Measurements from ENCODE around the gene CPT2. TPM values are rescaled to one million over a fixed set of nuclear protein-coding genes. Genes with fewer than 3 reads are reported as not detected.
A peak's percentile ranks its signal among the peaks of the same experiment; 100 is the strongest.

CPT2 gene
- total and polyA plus RNA-seq, 2 of the 4 experiments (the other 2 are of a cell fraction) = 15.8 to 16.0 TPM

DNA sequence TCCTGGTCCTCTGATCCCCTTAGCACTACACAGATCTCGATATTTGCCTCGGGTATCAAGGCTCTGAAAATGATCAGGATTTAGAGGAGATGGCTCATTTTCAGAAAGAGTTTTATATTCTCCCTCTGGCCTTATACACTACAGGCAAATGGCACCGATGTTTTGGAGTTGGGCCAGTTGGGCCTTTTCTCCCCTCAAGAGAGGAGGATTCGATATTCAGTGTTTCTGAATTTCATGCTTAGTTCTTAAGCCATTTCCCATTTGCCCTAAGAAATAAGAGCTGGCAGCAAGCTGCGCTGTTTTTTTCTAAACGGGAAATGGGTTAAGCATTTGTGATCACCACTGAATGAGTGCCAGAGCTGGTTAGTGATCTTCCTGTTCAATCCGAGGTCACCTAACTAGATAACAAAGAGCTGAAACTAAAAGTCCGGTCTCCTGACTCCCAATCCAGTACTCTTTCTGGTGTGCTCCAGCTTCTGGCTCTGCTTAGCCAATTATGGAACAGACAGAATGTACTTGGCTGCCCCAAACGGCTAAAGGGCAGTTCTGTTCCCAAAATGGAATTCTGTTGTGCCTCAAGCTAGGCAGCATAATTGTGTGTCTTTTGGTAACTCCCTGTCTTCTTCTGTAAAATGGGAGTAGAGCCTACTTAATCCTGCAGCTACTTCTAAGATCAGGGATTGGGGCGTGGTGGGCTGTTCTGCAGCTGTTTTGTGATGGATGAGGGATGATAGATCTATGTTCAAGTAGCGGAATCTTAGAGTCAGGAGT is 1.2 kb upstream of the CPT2 start:
- H2AK5ac ChIP-seq (ENCODE audit: low read depth, low read length) = peak overlapping the region; percentile 50; the same call in 1 of the 2 replicates
- peaks cover 21 to 24% of the 10 kb centered on the region in 2 experiments for H3K79me1 ChIP-seq (ENCODE audit: low read depth in 1 of 2, low read length in 2 of 2)
- H3K36me3 ChIP-seq (ENCODE audit: control insufficient read depth, insufficient read depth, low read length) = peaks cover 3% of the 10 kb centered on the region; the same call in 1 of the 2 replicates
- CTCF ChIA-PET = interaction anchor here (1.0 to 1.1 kb wide), 2 partner anchors 14 to 15 kb away, joined by 3 to 4 read pairs; no protein-coding TSS in a partner anchor
- dilution Hi-C loops (cut with HindIII; ENCODE audit: low sequenced_read_pairs, unreplicated experiment) (no loop called here), in situ Hi-C loops (cut with MboI; ENCODE audit: low sequenced_read_pairs) (no loop called here), intact Hi-C loops (cut with micrococcal nuclease) (loop anchor here (5.0 kb wide), 2 partner anchors 133 to 368 kb away; partner anchors contain the start of gene PODN)
- H3K18ac ChIP-seq (ENCODE audit: low read depth, low read length) = no peak overlapping the region
- H2BK120ac ChIP-seq (ENCODE audit: low read depth, low read length) = peak overlapping the region; percentile 37; the same call in 1 of the 2 replicates
- no peak overlapping the region for H2AK9ac ChIP-seq (replicated peaks; ENCODE audit: low read depth, low read length, poor library complexity)
- peak overlapping the region; percentile 80 for H2AFZ ChIP-seq (replicated peaks; ENCODE audit: low read length, poor library complexity)
- DNase-seq (no peak), ATAC-seq (ENCODE audit: low read depth) (no peak)
- POLR2A ChIA-PET (ENCODE audit: unreplicated experiment) = interaction anchor here (1.0 kb wide), 1 partner anchor 49 kb away, joined by 5 read pairs; no protein-coding TSS in a partner anchor
- no TSS peak for BruUV-seq (replicated peaks)
- H4K20me1 ChIP-seq (ENCODE audit: insufficient read depth, low read length) = no peaks in the 10 kb centered on the region
- H3K9me3 ChIP-seq (ENCODE audit: control insufficient read depth, insufficient read depth, low read length) = no peaks in the 10 kb centered on the region
- no peak overlapping the region for H2BK5ac ChIP-seq (ENCODE audit: low read depth, low read length, poor library complexity, severe bottlenecking)
- no peak overlapping the region for H3K56ac ChIP-seq (ENCODE audit: extremely low read depth, insufficient read depth, low read length)
- H3K4me2 ChIP-seq (ENCODE audit: low read depth, low read length) = no peak overlapping the region
- no peak overlapping the region for H2BK15ac ChIP-seq (ENCODE audit: low read depth, low read length)
- H2BK20ac ChIP-seq (ENCODE audit: low read depth, low read length) = peak overlapping the region; percentile 18; the same call in 1 of the 2 replicates
- no peaks in the 10 kb centered on the region for H3K27me3 ChIP-seq (ENCODE audit: control insufficient read depth, insufficient read depth, low read length)
- 89% methylated on average over 3 of the region's 11 CpGs; no CpG with 5 or more reads in 1 of the 2 experiments for WGBS, 2 experiments (ENCODE audit: extremely low coverage in 2 of 2, insufficient read length in 1 of 2)
- peak overlapping the region; percentile 22; the same call in 1 of the 2 replicates for H4K5ac ChIP-seq (ENCODE audit: low read depth, low read length)
- TF ChIP-seq, protein P1, sequence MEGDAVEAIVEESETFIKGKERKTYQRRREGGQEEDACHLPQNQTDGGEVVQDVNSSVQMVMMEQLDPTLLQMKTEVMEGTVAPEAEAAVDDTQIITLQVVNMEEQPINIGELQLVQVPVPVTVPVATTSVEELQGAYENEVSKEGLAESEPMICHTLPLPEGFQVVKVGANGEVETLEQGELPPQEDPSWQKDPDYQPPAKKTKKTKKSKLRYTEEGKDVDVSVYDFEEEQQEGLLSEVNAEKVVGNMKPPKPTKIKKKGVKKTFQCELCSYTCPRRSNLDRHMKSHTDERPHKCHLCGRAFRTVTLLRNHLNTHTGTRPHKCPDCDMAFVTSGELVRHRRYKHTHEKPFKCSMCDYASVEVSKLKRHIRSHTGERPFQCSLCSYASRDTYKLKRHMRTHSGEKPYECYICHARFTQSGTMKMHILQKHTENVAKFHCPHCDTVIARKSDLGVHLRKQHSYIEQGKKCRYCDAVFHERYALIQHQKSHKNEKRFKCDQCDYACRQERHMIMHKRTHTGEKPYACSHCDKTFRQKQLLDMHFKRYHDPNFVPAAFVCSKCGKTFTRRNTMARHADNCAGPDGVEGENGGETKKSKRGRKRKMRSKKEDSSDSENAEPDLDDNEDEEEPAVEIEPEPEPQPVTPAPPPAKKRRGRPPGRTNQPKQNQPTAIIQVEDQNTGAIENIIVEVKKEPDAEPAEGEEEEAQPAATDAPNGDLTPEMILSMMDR (conservative IDR thresholded peaks at IDR 0.05; ENCODE audit: low read depth, low read length) = no peak
- TF ChIP-seq RFX5 (IDR thresholded peaks at IDR 0.05; ENCODE audit: low read depth, low read length) (no peak), FOS (IDR thresholded peaks at IDR 0.05; ENCODE audit: low read depth, low read length) (no peak), MAZ (IDR thresholded peaks at IDR 0.05; ENCODE audit: borderline replicate concordance, low read depth, low read length) (no peak), CHD1 (IDR thresholded peaks at IDR 0.05; ENCODE audit: low read depth, low read length) (no peak), NFE2L2 (IDR thresholded peaks at IDR 0.05; ENCODE audit: low read depth, low read length) (no peak), CEBPB (IDR thresholded peaks at IDR 0.05; ENCODE audit: low read depth, low read length) (no peak)
- no peak overlapping the region for H3K9ac ChIP-seq (ENCODE audit: low read depth, low read length)
- H3K23ac ChIP-seq (ENCODE audit: low read depth, low read length) = peak overlapping the region; percentile 1; the same call in 1 of the 2 replicates
- H3K27ac ChIP-seq (ENCODE audit: insufficient read depth, low read length) = no peak overlapping the region
- H4K91ac ChIP-seq (ENCODE audit: insufficient read depth, low read depth, low read length) = peak overlapping the region; percentile 10; the same call in 1 of the 2 replicates
- no peak overlapping the region for H3K14ac ChIP-seq (replicated peaks; ENCODE audit: low read depth, low read length)
- H3K4me1 ChIP-seq (ENCODE audit: control insufficient read depth, insufficient read depth, low read length) = peaks cover 13% of the 10 kb centered on the region
- peak overlapping the region; percentile 10 to 84; a peak in 2 of 4 replicates for H4K8ac ChIP-seq (ENCODE audit: low read depth in 2 of 2, low read length in 2 of 2)
- H3K4me3 ChIP-seq (ENCODE audit: insufficient read depth, low read depth, low read length) = no peak overlapping the region
- peaks cover 9% of the 10 kb centered on the region for H3K9me1 ChIP-seq (ENCODE audit: insufficient read depth, low read length)
- peak overlapping the region; percentile 65 for H3K4ac ChIP-seq (ENCODE audit: low read depth, low read length)
